Small intestine (tissue), 16 donors: Measurements from ENCODE around the gene BSPRY. TPM values are rescaled to one million over a fixed set of nuclear protein-coding genes. Genes with fewer than 3 reads are reported as not detected.

ENCODE experiments used
- DNase-seq, 2 donors: peaks; one replicate each; pipeline versions ENCODE4 v3.0.0 to v3.0.0-alpha.2; 2013
- FAIRE-seq: peaks from 2 replicates; lab custom pipeline; 2012; peaks lifted over from hg19 to GRCh38; lab: Jason Lieb, UNC
- H3K27ac ChIP-seq, 3 donors: one replicate each; pipeline ENCODE4 v1.5.1; 2013; ENCODE audit warnings: low read length in 2 of 3, mild to moderate bottlenecking in 2 of 3, control low read depth in 1 of 3, inconsistent platforms in 1 of 3, low read depth in 1 of 3, moderate library complexity in 1 of 3
- H3K27me3 ChIP-seq, 3 donors: one replicate each; pipeline ENCODE4 v1.6.1; 2013; ENCODE audit warnings: low read length in 3 of 3, inconsistent platforms in 1 of 3; ENCODE audit not compliant: control insufficient read depth in 3 of 3, insufficient read depth in 3 of 3
- H3K36me3 ChIP-seq, 3 donors: one replicate each; pipeline ENCODE4 v1.6.1; 2013; ENCODE audit warnings: low read length in 3 of 3, inconsistent platforms in 1 of 3, low read depth in 1 of 3, mild to moderate bottlenecking in 1 of 3, moderate library complexity in 1 of 3; ENCODE audit not compliant: control insufficient read depth in 3 of 3, insufficient read depth in 2 of 3
- H3K4me1 ChIP-seq, 3 donors: one replicate each; pipeline ENCODE4 v1.6.1; 2013; ENCODE audit warnings: low read length in 2 of 3, inconsistent platforms in 1 of 3, low read depth in 1 of 3, mild to moderate bottlenecking in 1 of 3, moderate library complexity in 1 of 3; ENCODE audit not compliant: control insufficient read depth in 3 of 3, insufficient read depth in 2 of 3
- H3K4me3 ChIP-seq, 3 donors: one replicate each; pipeline ENCODE4 v1.5.1; 2013; ENCODE audit warnings: low read length in 3 of 3, control low read depth in 1 of 3, inconsistent platforms in 1 of 3, low read depth in 1 of 3, mild to moderate bottlenecking in 1 of 3, moderate library complexity in 1 of 3
- H3K9me3 ChIP-seq, 2 donors: one replicate each; pipeline ENCODE4 v1.6.1; 2013; ENCODE audit warnings: low read depth in 1 of 2, low read length in 1 of 2; ENCODE audit not compliant: control insufficient read depth in 2 of 2, insufficient read depth in 1 of 2
- WGBS, 3 donors: extraction: QIAGEN DNeasy Blood & Tissue Kit; methylation state at CpG; one replicate each; pipeline ENCODE4 v1.1.7; 2013; 5-methylcytosine and 5-hydroxymethylcytosine counted together
- long read RNA-seq, 10 donors: transcript quantifications; one replicate each; lab custom pipeline, GENCODE V29; 2026
- polyA plus RNA-seq, 4 donors: library from polyadenylated mRNA; stranded (reverse) in 3 of 4; unstranded in 1 of 4; fragments of 200-250 nt in 3 of 4; fragments of 120-200 nt in 1 of 4; gene quantifications; one replicate each; pipeline versions ENCODE4 v1.2.1 to v1.2.3, GENCODE V29; 2013
- donor health status: healthy with polysubstance abuse.
- donor health status: control.
- donor health status: control.
- donor health status: Bipolar disorder and iron deficiency.
- donor health status: healthy.

Gene BSPRY
- 10 to 100 TPM in 3 of 4 donors, 1 to 10 TPM in 1; 4.8 to 16.8 (median 15.3) TPM for polyA plus RNA-seq
- long read RNA-seq, donor 1, transcript BSPRY-201 (6 exons, 2,339 nt), result major isoform, 5 of 495 reads
- long read RNA-seq, donor 1, partial matches to known transcripts, result 322 of 495 reads
- long read RNA-seq, donor 1, other reads (novel, unspliced or antisense), result 168 of 495 reads
- long read RNA-seq, donor 2, partial matches to known transcripts, result 9 of 45 reads
- long read RNA-seq, donor 2, other reads (novel, unspliced or antisense), result 33 of 45 reads
- long read RNA-seq, donor 3, partial matches to known transcripts, result 0 of 3 reads
- long read RNA-seq, donor 3, other reads (novel, unspliced or antisense), result 0 of 3 reads
- long read RNA-seq, donor 4, result 0 reads
- long read RNA-seq, donor 5, result 0 reads
- long read RNA-seq, donor 6, partial matches to known transcripts, result 245 of 264 reads
- long read RNA-seq, donor 6, other reads (novel, unspliced or antisense), result 15 of 264 reads
- long read RNA-seq, donor 7, result 0 reads
- long read RNA-seq, donor 8, result 0 reads
- long read RNA-seq, donor 9, partial matches to known transcripts, result 0 of 5 reads
- long read RNA-seq, donor 9, other reads (novel, unspliced or antisense), result 5 of 5 reads
- long read RNA-seq, donor 10, partial matches to known transcripts, result 0 of 1 reads
- long read RNA-seq, donor 10, other reads (novel, unspliced or antisense), result 0 of 1 reads

DNA sequence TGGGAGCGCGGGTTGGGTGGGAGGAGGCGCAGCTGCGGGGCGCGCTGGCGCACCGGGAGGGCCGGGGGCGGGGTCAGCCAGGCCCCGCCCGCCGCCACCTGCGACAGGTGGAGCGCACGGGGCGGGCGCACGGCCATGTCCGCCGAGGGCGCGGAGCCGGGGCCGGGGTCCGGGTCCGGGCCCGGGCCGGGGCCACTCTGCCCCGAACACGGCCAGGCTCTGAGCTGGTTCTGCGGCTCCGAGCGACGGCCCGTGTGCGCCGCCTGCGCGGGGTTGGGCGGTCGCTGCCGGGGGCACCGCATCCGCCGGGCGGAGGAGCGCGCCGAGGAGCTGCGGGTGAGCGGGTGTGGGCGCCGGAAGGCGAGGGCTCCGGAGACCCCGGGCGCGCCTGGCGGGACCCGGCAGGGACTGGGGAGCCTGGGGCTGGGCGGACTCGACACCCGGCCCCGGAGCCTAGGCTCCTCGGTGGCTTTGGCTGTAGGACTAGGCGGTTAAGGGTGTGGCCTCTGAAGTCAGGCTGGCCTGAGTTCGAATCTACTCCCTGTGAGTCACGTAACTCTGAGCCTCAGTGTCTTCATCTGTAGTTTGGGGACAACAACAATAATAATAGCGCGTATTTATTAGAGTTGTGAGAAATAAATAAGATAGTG, at the start of gene BSPRY:
Gene BSPRY, plus strand, starts transcription at position 97 of the 650 bp plus-strand sequence. Its CDS starts 39 bp downstream, at position 136.
- peak; percentile 57 to 81 for DNase-seq
- Histone ChIP-seq H3K4me3 (peak within 1 kb of the TSS; percentile 62 to 88 (median 68)), H3K27ac (peak within 1 kb of the TSS; percentile 14 to 56 (median 48)), H3K9me3 (no peaks in the 10 kb centered on the region), H3K36me3 (peaks cover 0 to 2% (median 0%) of the 10 kb centered on the region in 3 donors), H3K4me1 (peaks cover 0 to 30% (median 0%) of the 10 kb centered on the region in 3 donors), H3K27me3 (peaks cover 0 to 4% (median 0%) of the 10 kb centered on the region in 3 donors)
- no peak for FAIRE-seq
- WGBS, 3 donors, result 0 to 1% (median 1%) methylated on average over 47 to 71 of the region's 71 CpGs

DNA sequence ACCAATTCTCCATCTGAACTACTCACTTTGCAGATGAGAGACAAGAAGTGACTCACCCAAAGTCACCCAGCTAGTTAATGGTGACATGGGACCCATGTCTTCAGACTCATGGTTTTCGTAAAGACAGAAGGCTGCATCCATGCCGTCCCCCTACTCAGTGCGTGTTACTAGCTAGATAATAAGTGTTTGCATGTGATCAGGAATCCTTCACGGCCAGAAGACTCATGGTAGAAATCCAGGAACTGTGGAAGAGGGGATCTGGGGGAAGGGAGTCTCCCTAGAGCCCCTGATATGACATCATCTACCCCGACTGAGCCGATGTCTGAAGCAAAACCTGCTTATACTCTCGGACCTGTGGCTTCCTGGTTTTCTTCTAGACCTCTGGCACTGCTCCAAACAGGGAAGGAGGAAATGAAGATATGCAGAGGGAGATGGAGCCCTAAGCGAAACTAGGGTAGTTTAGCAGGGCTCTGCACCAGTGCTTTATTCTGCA, 49.5 kb upstream of the BSPRY start:
- FAIRE-seq (no peak), DNase-seq (peak; percentile 83 to 96)
- Histone ChIP-seq H3K4me1 (peaks cover 0 to 12% (median 0%) of the 10 kb centered on the region in 3 donors), H3K9me3 (no peaks in the 10 kb centered on the region), H3K36me3 (no peaks in the 10 kb centered on the region), H3K27ac (no peak overlapping the region), H3K27me3 (no peaks in the 10 kb centered on the region), H3K4me3 (no peak overlapping the region)
- 8 to 32% (median 27%) methylated on average over 8 of the region's 8 CpGs for WGBS, 3 donors

DNA sequence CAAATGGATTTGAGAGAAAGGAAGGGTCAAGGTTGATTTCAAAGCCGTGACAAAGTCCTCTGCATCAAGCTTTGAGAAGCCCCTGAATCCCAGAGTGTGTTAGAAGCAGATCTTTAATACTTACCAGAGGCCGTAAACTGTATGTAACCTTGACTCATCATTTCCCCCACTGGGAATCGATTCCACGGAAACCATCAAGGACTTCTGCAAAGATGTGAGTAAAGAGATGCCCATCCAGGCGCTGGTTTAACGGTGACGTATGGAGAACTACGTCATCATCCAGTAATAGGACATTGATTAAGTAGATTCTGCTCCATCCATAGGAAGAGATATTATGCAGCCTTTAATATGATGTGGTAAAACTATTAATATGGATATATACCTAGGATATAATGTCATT, 47.8 kb upstream of the BSPRY start:
- peaks cover 0 to 12% (median 0%) of the 10 kb centered on the region in 3 donors for H3K4me1 ChIP-seq
- no peak for DNase-seq
- no peak for FAIRE-seq
- H3K27me3 ChIP-seq, result no peaks in the 10 kb centered on the region
- H3K36me3 ChIP-seq, result no peaks in the 10 kb centered on the region
- H3K4me3 ChIP-seq, result no peak overlapping the region
- WGBS, 3 donors, result 88 to 96% (median 93%) methylated on average over 8 of the region's 8 CpGs
- no peaks in the 10 kb centered on the region for H3K9me3 ChIP-seq
- no peak overlapping the region for H3K27ac ChIP-seq

DNA sequence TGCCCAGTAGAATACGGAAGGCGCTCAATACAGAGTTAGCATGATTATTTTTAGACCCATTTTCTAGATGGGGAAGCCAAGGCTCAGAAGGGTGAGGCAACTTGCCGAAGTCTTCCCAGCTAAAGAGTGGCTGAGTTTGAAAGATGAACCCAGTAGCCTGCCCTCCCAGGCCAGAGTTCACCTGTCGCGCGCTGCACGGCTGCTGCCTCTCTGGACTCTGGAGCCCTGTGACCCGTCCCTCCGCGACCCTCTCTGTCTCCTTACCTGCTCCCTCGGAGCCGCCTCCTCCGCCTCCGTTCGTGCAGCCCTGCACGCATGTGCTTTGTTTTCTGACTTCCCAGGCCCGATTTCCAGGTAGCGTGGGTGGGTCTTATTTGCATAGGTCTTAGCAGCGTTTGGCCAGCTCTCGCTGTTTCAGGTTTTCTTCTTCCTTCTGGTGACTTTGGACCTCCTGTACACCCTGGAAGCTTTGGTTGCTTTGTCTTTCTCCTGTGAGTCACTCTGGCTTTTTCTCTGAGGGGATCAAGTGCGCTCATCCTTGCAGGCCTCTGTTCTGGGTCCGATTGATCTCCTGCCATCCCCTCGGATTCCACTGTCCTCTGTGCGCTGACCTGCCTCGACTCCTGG, 46.4 kb upstream of the BSPRY start, which contains the start of gene RNF183:
Gene RNF183, minus strand, starts transcription at position 585 of the 627 bp plus-strand sequence. CDS start 5,192 bp downstream, outside the sequence.
- WGBS, 3 donors, result 32 to 62% (median 45%) methylated on average over 25 of the region's 25 CpGs

DNA sequence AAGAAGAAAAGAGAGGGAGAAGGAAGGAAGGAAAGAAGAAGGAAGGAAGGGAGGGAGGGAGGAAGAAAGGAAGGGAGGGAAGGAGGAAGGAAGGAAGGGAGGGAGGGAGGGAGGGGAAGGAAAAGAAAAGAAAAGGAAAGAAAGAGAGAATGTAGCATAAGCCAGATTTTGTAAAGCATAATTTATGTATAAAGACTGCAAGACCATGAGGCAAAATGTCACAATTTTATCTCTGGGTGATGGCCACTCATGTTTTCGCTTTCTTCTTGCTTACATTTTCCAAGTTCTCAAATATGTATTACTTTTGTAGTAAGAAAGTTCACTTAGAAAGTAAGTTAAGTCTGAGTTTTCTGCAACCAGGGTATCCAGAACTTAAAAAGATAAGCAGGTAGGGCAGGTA, 42.8 kb upstream of the BSPRY start:
- FAIRE-seq (no peak), DNase-seq (no peak)
- Histone ChIP-seq H3K27ac (no peak overlapping the region), H3K4me1 (peaks cover 0 to 7% (median 0%) of the 10 kb centered on the region in 3 donors), H3K27me3 (no peaks in the 10 kb centered on the region), H3K36me3 (no peaks in the 10 kb centered on the region), H3K9me3 (no peaks in the 10 kb centered on the region), H3K4me3 (no peak overlapping the region)
- 85 to 91% (median 88%) methylated on average over 1 of the region's 1 CpG for WGBS, 3 donors

More for the DNA sequence above, 46.4 kb upstream of the BSPRY start, which contains the start of gene RNF183:
- Histone ChIP-seq H3K27ac (peak within 1 kb of the TSS in 1 of 3 donors; percentile 17), H3K36me3 (no peaks in the 10 kb centered on the region), H3K9me3 (no peaks in the 10 kb centered on the region), H3K4me1 (peaks cover 0 to 12% (median 0%) of the 10 kb centered on the region in 3 donors), H3K4me3 (no peak within 1 kb of the TSS), H3K27me3 (no peaks in the 10 kb centered on the region)
- FAIRE-seq, result no peak
- DNase-seq, result peak; percentile 25 to 71

DNA sequence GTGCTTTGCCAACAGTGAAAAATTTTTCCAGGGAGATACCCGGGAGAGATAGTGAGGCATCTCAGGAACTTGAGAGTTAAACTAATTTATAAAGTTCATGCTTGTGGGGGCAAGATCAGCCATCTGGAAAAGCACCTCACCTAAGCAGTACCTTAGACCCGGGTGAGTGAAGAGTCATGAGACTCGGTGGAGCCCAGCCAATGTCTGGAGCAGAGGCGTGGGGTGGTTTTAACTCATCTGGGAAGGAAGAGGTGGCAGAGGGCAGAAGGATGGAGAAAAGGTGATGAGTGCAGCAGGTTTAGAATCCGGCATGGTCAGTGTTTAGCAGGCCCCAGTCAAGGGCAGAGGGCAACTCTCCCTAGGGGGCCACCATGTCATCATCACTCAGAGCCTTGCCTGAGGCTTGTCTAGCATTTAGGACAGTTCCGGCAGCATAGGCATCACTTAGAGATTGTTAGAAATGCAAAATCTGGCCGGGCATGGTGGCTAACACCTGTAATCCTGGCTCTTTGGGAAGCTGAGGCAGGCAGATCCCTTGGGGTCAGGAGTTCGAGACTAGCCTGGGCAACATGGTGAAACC, 41.9 kb upstream of the BSPRY start:
- Histone ChIP-seq H3K4me1 (peaks cover 0 to 3% (median 0%) of the 10 kb centered on the region in 3 donors), H3K27ac (no peak overlapping the region), H3K4me3 (no peak overlapping the region), H3K27me3 (no peaks in the 10 kb centered on the region), H3K9me3 (no peaks in the 10 kb centered on the region), H3K36me3 (no peaks in the 10 kb centered on the region)
- FAIRE-seq, result no peak
- no peak for DNase-seq
- WGBS, 3 donors, result 66 to 70% (median 67%) methylated on average over 8 of the region's 8 CpGs

DNA sequence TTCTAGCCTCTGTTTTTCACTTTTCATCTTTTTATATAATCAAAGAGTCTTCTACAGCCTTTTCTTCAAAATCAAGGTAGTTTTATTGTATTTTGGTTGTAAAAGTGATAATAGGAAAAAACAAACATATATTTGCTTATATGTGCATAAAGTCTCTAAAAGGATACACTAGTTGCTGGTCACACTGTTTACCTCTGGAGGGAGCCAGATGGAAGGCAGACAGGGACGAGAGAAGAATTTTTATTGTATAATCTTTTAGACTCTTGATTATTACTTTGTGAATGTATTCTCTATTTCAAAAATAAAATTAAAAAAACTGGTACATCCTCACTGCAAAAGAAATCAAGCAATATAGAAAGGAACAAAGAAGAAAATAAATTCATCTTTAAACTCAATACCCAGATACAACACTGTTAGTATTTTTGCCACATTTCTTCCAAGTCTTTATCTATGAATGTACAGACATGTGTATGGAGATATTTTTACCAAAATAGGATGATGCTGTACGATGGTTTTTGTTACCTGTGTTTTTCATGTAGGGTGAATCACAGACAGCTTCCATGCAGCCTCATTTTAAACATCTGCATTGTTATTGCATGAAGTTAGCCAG, 40.0 kb upstream of the BSPRY start:
- Histone ChIP-seq H3K9me3 (no peaks in the 10 kb centered on the region), H3K4me1 (no peaks in the 10 kb centered on the region), H3K4me3 (no peak overlapping the region), H3K27ac (no peak overlapping the region), H3K36me3 (no peaks in the 10 kb centered on the region), H3K27me3 (no peaks in the 10 kb centered on the region)
- FAIRE-seq, result peak; percentile 23
- 3 to 10% (median 8%) methylated on average over 2 of the region's 2 CpGs for WGBS, 3 donors
- peak; percentile 64 to 71 for DNase-seq
